ENCODE data around the gene MBNL1.
"Not testable (repeated sequence)": the region's sequence is repeated elsewhere in the genome, so short reads cannot be mapped to it uniquely, and the experiment has no call there.

Gene MBNL1

GRCh38 chr3:152362086-152362485 is 93.4 kb downstream of the MBNL1 start:
- H3K27ac ChIP-seq (ENCODE audit: low read depth, low read length, severe bottlenecking) = no peak overlapping the region
- H3K4me1 ChIP-seq (ENCODE audit: control insufficient read depth, insufficient read depth, low read length, poor library complexity, severe bottlenecking) = peaks cover 6% of the 10 kb centered on the region
- H3K36me3 ChIP-seq (ENCODE audit: control insufficient read depth, insufficient read depth, low read length) = no peaks in the 10 kb centered on the region
- no peak overlapping the region for H3K4me3 ChIP-seq (ENCODE audit: extremely low read depth, insufficient read depth, low read length, poor library complexity, severe bottlenecking)
- no peaks in the 10 kb centered on the region for H3K9me3 ChIP-seq (ENCODE audit: control insufficient read depth, low read length)
- 73 to 95% methylated on average over 3 of the region's 5 CpGs for WGBS, 2 experiments (ENCODE audit: insufficient coverage in 2 of 2)

GRCh38 chr3:152364237-152364636 is 95.5 kb downstream of the MBNL1 start:
- no peaks in the 10 kb centered on the region for H3K4me1 ChIP-seq (ENCODE audit: control insufficient read depth, insufficient read depth, low read length, poor library complexity, severe bottlenecking)
- H3K27ac ChIP-seq (ENCODE audit: low read depth, low read length, severe bottlenecking) = no peak overlapping the region
- H3K36me3 ChIP-seq (ENCODE audit: control insufficient read depth, insufficient read depth, low read length) = no peaks in the 10 kb centered on the region
- no peaks in the 10 kb centered on the region for H3K9me3 ChIP-seq (ENCODE audit: control insufficient read depth, low read length)
- no peak overlapping the region for H3K4me3 ChIP-seq (ENCODE audit: extremely low read depth, insufficient read depth, low read length, poor library complexity, severe bottlenecking)

- H3K4me3 ChIP-seq (ENCODE audit: extremely low read depth, insufficient read depth, low read length, poor library complexity, severe bottlenecking) = no peak overlapping the region
- no peaks in the 10 kb centered on the region for H3K9me3 ChIP-seq (ENCODE audit: control insufficient read depth, low read length)
- no peaks in the 10 kb centered on the region for H3K36me3 ChIP-seq (ENCODE audit: control insufficient read depth, insufficient read depth, low read length)
- WGBS, 2 experiments (ENCODE audit: insufficient coverage in 2 of 2) = 80% methylated on average over 1 of the region's 2 CpGs; no CpG with 5 or more reads in 1 of the 2 experiments
- H3K27ac ChIP-seq (ENCODE audit: low read depth, low read length, severe bottlenecking) = no peak overlapping the region
- H3K4me1 ChIP-seq (ENCODE audit: control insufficient read depth, insufficient read depth, low read length, poor library complexity, severe bottlenecking) = no peaks in the 10 kb centered on the region
These were observed 96.4 kb downstream of the MBNL1 start for GRCh38 chr3:152365126-152365525.

DNA sequence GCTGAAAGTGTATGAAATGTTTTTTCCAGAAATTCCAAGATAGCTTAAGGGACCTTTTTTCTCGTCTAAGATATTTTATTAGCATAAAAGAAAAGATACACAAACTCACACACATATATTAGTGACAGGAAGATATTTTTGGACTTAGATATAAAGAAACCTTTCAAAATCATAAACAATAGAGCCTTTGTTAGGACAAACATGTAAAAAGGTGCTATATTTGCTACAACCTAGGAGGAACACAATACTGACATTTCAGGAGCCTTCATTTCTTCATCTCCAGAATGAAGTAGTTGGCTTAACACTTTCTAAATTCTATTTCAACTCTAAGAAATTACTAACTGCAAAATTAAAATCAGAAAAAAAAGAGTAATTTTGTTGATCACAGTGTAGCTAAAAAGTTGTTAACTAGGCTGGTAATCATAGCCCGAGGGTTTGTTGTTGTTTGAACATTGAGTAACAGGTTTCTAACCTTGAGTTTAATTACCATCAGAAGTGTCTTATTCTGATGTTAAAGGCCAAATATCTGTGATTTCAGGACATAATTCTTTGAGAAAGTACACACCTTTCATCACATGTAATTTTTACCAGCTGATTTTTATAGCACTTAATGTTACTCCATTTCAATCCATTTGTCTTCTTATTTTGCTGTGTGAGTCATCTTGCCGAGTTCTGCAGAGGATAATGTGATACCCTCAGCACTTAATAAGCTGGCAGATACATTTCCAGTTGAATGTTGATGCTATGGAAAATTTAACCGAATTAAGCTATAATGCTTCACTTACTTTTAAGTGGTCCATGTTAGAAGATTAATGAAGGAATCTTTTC is 97.3 kb downstream of the MBNL1 start:
- H3K36me3 ChIP-seq (ENCODE audit: control insufficient read depth, insufficient read depth, low read length) = no peaks in the 10 kb centered on the region
- no peaks in the 10 kb centered on the region for H3K9me3 ChIP-seq (ENCODE audit: control insufficient read depth, low read length)
- no CpG with 5 or more reads among the region's 4 CpGs for WGBS, 2 experiments (ENCODE audit: insufficient coverage in 2 of 2)
- no peak overlapping the region for H3K4me3 ChIP-seq (ENCODE audit: extremely low read depth, insufficient read depth, low read length, poor library complexity, severe bottlenecking)
- H3K27ac ChIP-seq (ENCODE audit: low read depth, low read length, severe bottlenecking) = no peak overlapping the region
- H3K4me1 ChIP-seq (ENCODE audit: control insufficient read depth, insufficient read depth, low read length, poor library complexity, severe bottlenecking) = no peaks in the 10 kb centered on the region

GRCh38 chr3:152367192-152367591 is 98.5 kb downstream of the MBNL1 start:
- H3K9me3 ChIP-seq (ENCODE audit: control insufficient read depth, low read length); H3K36me3 ChIP-seq (ENCODE audit: control insufficient read depth, insufficient read depth, low read length); H3K4me3 ChIP-seq (ENCODE audit: extremely low read depth, insufficient read depth, low read length, poor library complexity, severe bottlenecking); H3K27ac ChIP-seq (ENCODE audit: low read depth, low read length, severe bottlenecking); H3K4me1 ChIP-seq (ENCODE audit: control insufficient read depth, insufficient read depth, low read length, poor library complexity, severe bottlenecking): not testable (repeated sequence)
- no CpG with 5 or more reads among the region's 2 CpGs for WGBS, 2 experiments (ENCODE audit: insufficient coverage in 2 of 2)

DNA sequence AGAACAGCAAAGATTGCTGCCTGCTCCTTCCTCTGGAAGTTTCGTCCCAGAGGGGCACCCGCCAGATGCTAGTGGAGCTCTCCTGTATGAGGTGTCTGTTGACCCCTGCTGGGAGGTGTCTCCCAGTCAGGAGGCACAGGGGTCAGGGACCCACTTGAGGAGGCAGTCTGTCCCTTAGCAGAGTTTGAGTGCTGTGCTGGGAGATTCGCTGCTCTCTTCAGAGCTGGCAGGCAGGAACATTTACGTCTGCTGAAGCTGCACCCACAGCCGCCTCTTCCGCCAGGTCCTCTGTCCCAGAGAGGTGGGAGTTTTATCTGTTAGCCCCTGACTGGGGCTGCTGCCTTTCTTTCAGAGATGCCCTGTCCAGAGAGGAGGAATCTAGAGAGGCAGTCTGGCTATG is 103.9 kb downstream of the MBNL1 start:
- WGBS, 2 experiments (ENCODE audit: insufficient coverage in 2 of 2) = 98 to 100% methylated on average over 1 to 5 of the region's 6 CpGs
- H3K4me3 ChIP-seq (ENCODE audit: extremely low read depth, insufficient read depth, low read length, poor library complexity, severe bottlenecking); H3K9me3 ChIP-seq (ENCODE audit: control insufficient read depth, low read length); H3K27ac ChIP-seq (ENCODE audit: low read depth, low read length, severe bottlenecking); H3K36me3 ChIP-seq (ENCODE audit: control insufficient read depth, insufficient read depth, low read length); H3K4me1 ChIP-seq (ENCODE audit: control insufficient read depth, insufficient read depth, low read length, poor library complexity, severe bottlenecking): not testable (repeated sequence)

- Histone ChIP-seq H3K4me1 (ENCODE audit: control insufficient read depth, insufficient read depth, low read length, poor library complexity, severe bottlenecking) (no peaks in the 10 kb centered on the region), H3K9me3 (ENCODE audit: control insufficient read depth, low read length) (peaks cover 3% of the 10 kb centered on the region), H3K36me3 (ENCODE audit: control insufficient read depth, insufficient read depth, low read length) (peaks cover 4% of the 10 kb centered on the region), H3K4me3 (ENCODE audit: extremely low read depth, insufficient read depth, low read length, poor library complexity, severe bottlenecking) (no peak overlapping the region), H3K27ac (ENCODE audit: low read depth, low read length, severe bottlenecking) (no peak overlapping the region)
- 100% methylated on average over 2 of the region's 4 CpGs; no CpG with 5 or more reads in 1 of the 2 experiments for WGBS, 2 experiments (ENCODE audit: insufficient coverage in 2 of 2)
These were observed 104.7 kb downstream of the MBNL1 start for GRCh38 chr3:152373379-152373778.

DNA sequence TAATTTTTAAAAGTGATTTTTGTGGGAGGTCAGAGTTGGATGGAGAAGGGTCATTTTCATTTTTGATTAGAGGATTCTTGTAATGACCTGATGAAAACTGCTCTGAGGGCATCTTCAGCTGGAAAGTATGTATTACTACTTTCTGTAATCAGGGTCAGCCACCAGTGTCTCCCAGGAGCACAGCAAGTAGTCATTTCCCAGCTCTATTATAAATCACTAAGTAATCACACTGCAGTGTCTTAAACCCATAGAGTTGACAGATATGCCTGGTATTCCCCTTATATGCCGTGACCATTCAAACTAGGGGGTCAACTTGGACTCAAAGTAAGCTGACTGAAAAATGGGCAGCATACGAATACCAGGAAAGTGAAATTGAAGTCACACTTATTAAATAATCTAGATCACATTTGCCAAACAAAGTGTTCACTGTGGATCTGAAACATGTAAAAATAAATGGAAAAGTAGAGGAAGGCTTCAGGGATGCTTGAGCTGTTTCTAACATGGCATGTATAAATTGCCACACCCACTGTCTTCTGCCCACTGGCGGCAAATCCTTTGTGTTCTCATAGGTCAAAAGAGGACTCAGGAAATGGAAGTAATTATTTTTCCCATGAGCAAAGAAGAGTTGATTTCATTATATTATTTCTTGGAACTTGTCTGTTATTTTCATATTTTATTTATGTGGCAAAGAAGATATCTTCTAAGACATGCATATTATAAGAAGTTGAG is 105.7 kb downstream of the MBNL1 start:
- no peaks in the 10 kb centered on the region for H3K4me1 ChIP-seq (ENCODE audit: control insufficient read depth, insufficient read depth, low read length, poor library complexity, severe bottlenecking)
- peaks cover 3% of the 10 kb centered on the region for H3K9me3 ChIP-seq (ENCODE audit: control insufficient read depth, low read length)
- peaks cover 4% of the 10 kb centered on the region for H3K36me3 ChIP-seq (ENCODE audit: control insufficient read depth, insufficient read depth, low read length)
- 85 to 100% methylated on average over 2 of the region's 3 CpGs for WGBS, 2 experiments (ENCODE audit: insufficient coverage in 2 of 2)
- no peak overlapping the region for H3K27ac ChIP-seq (ENCODE audit: low read depth, low read length, severe bottlenecking)
- no peak overlapping the region for H3K4me3 ChIP-seq (ENCODE audit: extremely low read depth, insufficient read depth, low read length, poor library complexity, severe bottlenecking)

- no peak overlapping the region for H3K27ac ChIP-seq (ENCODE audit: low read depth, low read length, severe bottlenecking)
- H3K36me3 ChIP-seq (ENCODE audit: control insufficient read depth, insufficient read depth, low read length) = peaks cover 4% of the 10 kb centered on the region
- no CpG with 5 or more reads among the region's 3 CpGs for WGBS, 2 experiments (ENCODE audit: insufficient coverage in 2 of 2)
- H3K4me3 ChIP-seq (ENCODE audit: extremely low read depth, insufficient read depth, low read length, poor library complexity, severe bottlenecking) = no peak overlapping the region
- no peaks in the 10 kb centered on the region for H3K4me1 ChIP-seq (ENCODE audit: control insufficient read depth, insufficient read depth, low read length, poor library complexity, severe bottlenecking)
- peaks cover 3% of the 10 kb centered on the region for H3K9me3 ChIP-seq (ENCODE audit: control insufficient read depth, low read length)
These were observed 106.8 kb downstream of the MBNL1 start for GRCh38 chr3:152375546-152375945.

DNA sequence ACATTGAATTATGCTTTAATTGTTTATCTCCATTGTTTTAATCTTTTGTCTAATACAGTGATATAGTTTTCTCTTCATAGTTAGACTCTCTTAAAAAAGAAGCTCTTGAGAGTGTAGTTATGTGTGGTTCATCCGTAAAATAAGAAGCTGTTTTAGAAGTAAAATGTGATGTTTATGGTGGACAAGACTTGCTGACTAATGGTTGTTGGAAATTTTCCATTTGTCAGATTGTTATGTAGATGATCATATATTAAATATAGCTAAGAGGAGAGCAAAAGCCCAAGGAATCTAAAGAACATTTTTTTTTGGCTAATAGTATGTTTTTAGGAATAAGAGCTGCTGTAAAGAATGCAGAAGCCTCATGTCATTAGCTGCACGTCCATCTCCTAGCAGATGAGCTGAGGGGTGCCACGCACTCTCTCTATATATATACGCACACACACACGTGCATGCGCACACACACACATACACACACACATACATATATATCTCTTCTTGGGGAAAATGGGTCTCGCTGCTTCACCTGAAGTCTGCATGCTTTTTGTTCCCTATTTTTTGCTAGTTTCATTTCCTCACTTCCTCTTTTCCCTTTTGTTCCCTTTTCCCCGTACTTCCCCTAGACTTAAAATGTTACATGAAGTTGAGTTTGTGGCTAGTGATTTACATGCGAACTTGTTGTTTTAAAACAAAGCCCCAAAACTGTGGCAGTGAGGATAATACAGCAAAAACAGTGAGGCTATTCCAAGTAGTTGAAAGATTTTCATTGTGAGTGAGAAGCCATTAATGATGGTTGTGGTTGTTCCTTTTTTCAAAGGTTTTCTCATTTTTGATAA is 107.8 kb downstream of the MBNL1 start:
- WGBS, 2 experiments (ENCODE audit: insufficient coverage in 2 of 2) = 86 to 89% methylated on average over 5 to 7 of the region's 9 CpGs

More for the DNA sequence above, 107.8 kb downstream of the MBNL1 start:
- H3K4me1 ChIP-seq (ENCODE audit: control insufficient read depth, insufficient read depth, low read length, poor library complexity, severe bottlenecking) = no peaks in the 10 kb centered on the region
- peaks cover 3% of the 10 kb centered on the region for H3K9me3 ChIP-seq (ENCODE audit: control insufficient read depth, low read length)
- peaks cover 4% of the 10 kb centered on the region for H3K36me3 ChIP-seq (ENCODE audit: control insufficient read depth, insufficient read depth, low read length)
- H3K27ac ChIP-seq (ENCODE audit: low read depth, low read length, severe bottlenecking) = no peak overlapping the region
- H3K4me3 ChIP-seq (ENCODE audit: extremely low read depth, insufficient read depth, low read length, poor library complexity, severe bottlenecking) = no peak overlapping the region

All from mesodermal cell (in vitro differentiated cells).